K562 (cell line): ENCODE data around the gene OR2V2. TPM values are rescaled to one million over a fixed set of nuclear protein-coding genes. Genes with fewer than 3 reads are reported as not detected.

Experiments used
- ARNT ChIP-seq, 2 experiments: fragments of 450-650 bp; IDR thresholded peaks; 2 replicates each; pipeline ENCODE4 v1.6.1; 2016; ENCODE audit warnings: mild to moderate bottlenecking in 1 of 2
- CBX8 ChIP-seq: fragments of 200-600 bp; sonication (generic); IDR thresholded peaks from 2 replicates; pipeline ENCODE4 v1.6.1; 2012; ENCODE audit warnings: borderline replicate concordance, mixed run types, low read depth, mild to moderate bottlenecking, moderate library complexity, mixed read lengths, low read length, control low read depth, inconsistent platforms; ENCODE audit not compliant: poor library complexity, severe bottlenecking; ENCODE audit errors: extremely low read depth
- CREBBP ChIP-seq: IDR thresholded peaks from one replicate; pipeline ENCODE4 v1.6.1; 2012; ENCODE audit warnings: low read depth, mild to moderate bottlenecking, control low read depth, inconsistent platforms, low read length
- DEAF1 ChIP-seq: fragments of 450-650 bp; formaldehyde crosslinking; IDR thresholded peaks from 2 replicates; pipeline ENCODE4 v1.4.0; 2020; ENCODE audit warnings: mild to moderate bottlenecking, moderate library complexity
- EGR1 ChIP-seq: fragments of 450-650 bp; conservative IDR thresholded peaks from 2 replicates; pipeline ENCODE4 v1.6.1; 2017; ENCODE audit warnings: mild to moderate bottlenecking
- ELF1 ChIP-seq: fragments of 200-800 bp; sonication (Bioruptor generic); IDR thresholded peaks from 2 replicates; pipeline ENCODE4 v1.6.1; 2016; ENCODE audit warnings: missing genetic modification characterization, missing compliant biosample characterization
- ETV1 ChIP-seq: fragments of 450-650 bp; conservative IDR thresholded peaks from 2 replicates; pipeline ENCODE4 v1.6.1; 2016; ENCODE audit warnings: missing genetic modification characterization, control low read depth, low read depth, missing compliant biosample characterization
- HMG20B ChIP-seq: fragments of 250-450 bp; sonication (Bioruptor Pico); IDR thresholded peaks from 2 replicates; pipeline ENCODE4 v1.5.0; 2021; ENCODE audit warnings: mild to moderate bottlenecking
- ID3 ChIP-seq, 2 experiments: fragments of 250-450 bp in 1 of 2; fragments of 450-650 bp in 1 of 2; sonication (Bioruptor Pico) in 1 of 2; IDR thresholded peaks; 2 replicates each; pipeline versions ENCODE4 v1.6.1 to v1.8.0; 2016 to 2021; ENCODE audit warnings: mild to moderate bottlenecking in 2 of 2, moderate library complexity in 2 of 2, missing compliant biosample characterization in 1 of 2, missing genetic modification characterization in 1 of 2
- IRF9 ChIP-seq: fragments of 450-650 bp; IDR thresholded peaks from 2 replicates; pipeline ENCODE4 v1.6.1; 2016; ENCODE audit warnings: missing biosample characterization, missing genetic modification characterization
- MAFK ChIP-seq: IDR thresholded peaks from 2 replicates; pipeline ENCODE4 v1.6.1; 2011; ENCODE audit warnings: low read length, improper control_type of control experiment
- MAZ ChIP-seq, 2 experiments: fragments of 450-650 bp in 1 of 2; sonication (generic) in 1 of 2; formaldehyde crosslinking; IDR thresholded peaks in 1 of 2; conservative IDR thresholded peaks in 1 of 2; 2 replicates each; pipeline versions ENCODE4 v1.4.0 to v1.5.0; 2020; ENCODE audit warnings: mild to moderate bottlenecking in 1 of 2, missing genetic modification reagents in 1 of 2
- MCM5 ChIP-seq: fragments of 450-650 bp; IDR thresholded peaks from 2 replicates; pipeline ENCODE4 v1.6.1; 2016; ENCODE audit warnings: low read depth
- NCOA1 ChIP-seq: fragments of 450-650 bp; IDR thresholded peaks from 2 replicates; pipeline ENCODE4 v1.6.1; 2016; ENCODE audit warnings: low read depth
- NFE2L1 ChIP-seq: fragments of 450-650 bp; IDR thresholded peaks from 2 replicates; pipeline ENCODE4 v1.6.1; 2016; ENCODE audit warnings: missing genetic modification characterization, low read depth, mild to moderate bottlenecking, missing compliant biosample characterization, moderate library complexity, borderline replicate concordance
- PTBP1 ChIP-seq: fragments of 200-400 bp; formaldehyde crosslinking; IDR thresholded peaks from 2 replicates; pipeline ENCODE4 v1.6.1; 2017; ENCODE audit warnings: low read depth, low read length
- RBM25 ChIP-seq: fragments of 200-400 bp; formaldehyde crosslinking; IDR thresholded peaks from 2 replicates; pipeline ENCODE4 v1.6.1; 2018; ENCODE audit warnings: low read length, low read depth, moderate library complexity; ENCODE audit not compliant: severe bottlenecking
- SMAD3 ChIP-seq: fragments of 450-650 bp; formaldehyde crosslinking; conservative IDR thresholded peaks from 2 replicates; pipeline ENCODE4 v1.4.0; 2020; ENCODE audit warnings: mild to moderate bottlenecking
- SNIP1 ChIP-seq: fragments of 450-650 bp; IDR thresholded peaks from 2 replicates; pipeline ENCODE4 v1.7.1; 2017; ENCODE audit warnings: low read depth, mild to moderate bottlenecking
- ZBTB7A ChIP-seq: IDR thresholded peaks from 2 replicates; pipeline ENCODE4 v1.6.1; 2011; ENCODE audit warnings: low read depth, mild to moderate bottlenecking, low read length, moderate library complexity, borderline replicate concordance; ENCODE audit not compliant: control insufficient read depth
- ZC3H8 ChIP-seq: fragments of 450-650 bp; IDR thresholded peaks from 2 replicates; pipeline ENCODE4 v1.6.1; 2017
- ZNF124 ChIP-seq: sonication (generic); formaldehyde crosslinking; IDR thresholded peaks from 2 replicates; pipeline ENCODE4 v1.8.1; 2022; ENCODE audit warnings: missing genetic modification reagents
- ZNF696 ChIP-seq: fragments of 250-450 bp; sonication (Bioruptor Pico); conservative IDR thresholded peaks from 2 replicates; pipeline ENCODE4 v1.4.0; 2020; ENCODE audit warnings: mild to moderate bottlenecking, moderate library complexity
- ZNF76 ChIP-seq: fragments of 250-450 bp; sonication (Bioruptor Pico); IDR thresholded peaks from 2 replicates; pipeline ENCODE4 v1.4.0; 2020; ENCODE audit warnings: mild to moderate bottlenecking, moderate library complexity, borderline replicate concordance
- polyA plus RNA-seq, 8 experiments: library from polyadenylated mRNA; depleted of rRNA in 4 of 8; stranded (reverse) in 5 of 8; unstranded in 3 of 8; fragments of >200 nt; fragmentation: Nextera tagmentation in 2 of 8; fragmentation: Illumina TruSeq in 1 of 8; extraction: Ambion mirVana in 2 of 8; extraction: Trizol in 1 of 8; gene quantifications; 2 replicates each; pipeline versions ENCODE4 v1.2.1 to v1.2.3, GENCODE V29; 2011 to 2014; ENCODE audit warnings: inconsistent platforms in 1 of 8, missing spikeins in 1 of 8
- total RNA-seq, 7 experiments: library from RNA; depleted of rRNA in 6 of 7; stranded (reverse); fragments of >200 nt in 6 of 7; fragmentation: Illumina TruSeq in 2 of 7; extraction: Trizol in 2 of 7; gene quantifications; 2 replicates each; pipeline versions ENCODE4 v1.2.1 to v1.2.3, GENCODE V29; 2011 to 2021; ENCODE audit warnings: low replicate concordance in 1 of 7

OR2V2 gene
- total and polyA plus RNA-seq, 9 of the 15 experiments (the other 6 are each of a cell fraction or from before 2014, with no cell fraction given): 0.01 TPM; not detected in 8

- no peak for TF ChIP-seq IRF9
- no peak for TF ChIP-seq DEAF1 (CRISPR knock-in tag)
- no peak for TF ChIP-seq ZNF696 (CRISPR knock-in tag)
- TF ChIP-seq ELF1 (tag): no peak
- no peak for TF ChIP-seq MAFK
- no peak for TF ChIP-seq NFE2L1 (tag)
- no peak for TF ChIP-seq ETV1
- no peak for TF ChIP-seq MCM5
- TF ChIP-seq ZNF76 (CRISPR knock-in tag): no peak
- TF ChIP-seq NCOA1: no peak
- no peak for TF ChIP-seq ZNF124
- no peak for TF ChIP-seq ID3 (CRISPR knock-in tag; IDR thresholded peaks at IDR 0.05)
- TF ChIP-seq ID3 (tag; IDR thresholded peaks at IDR 0.05): no peak
- no peak for TF ChIP-seq ZC3H8
- no peak for TF ChIP-seq SMAD3 (CRISPR knock-in tag)
- peak; percentile 100 for TF ChIP-seq ZBTB7A
- no peak; a peak in 1 of 4 replicates for TF ChIP-seq MAZ (CRISPR knock-in tag; conservative IDR thresholded peaks at IDR 0.05 in 1 of 2, IDR thresholded peaks at IDR 0.05 in 1 of 2)
- no peak for TF ChIP-seq CREBBP
- TF ChIP-seq EGR1: no peak
- TF ChIP-seq CBX8: no peak
- TF ChIP-seq PTBP1: no peak
- TF ChIP-seq SNIP1: no peak
- TF ChIP-seq HMG20B: no peak
- TF ChIP-seq ARNT (IDR thresholded peaks at IDR 0.05): no peak
- TF ChIP-seq RBM25: no peak
These were observed 20.6 kb downstream of the OR2V2 start (continued) for GRCh38 chr5:181167814-181168488.
